HG03066 (cell line): ENCODE data around the gene DNAH7.
"Not testable (repeated sequence)": the region's sequence is repeated elsewhere in the genome, so short reads cannot be mapped to it uniquely, and the experiment has no call there.

Source experiments
- ATAC-seq: cut with Tn5 transposase; IDR thresholded peaks from one replicate; pipeline ENCODE4 v1.9.1; 2021; ENCODE audit warnings: low read depth; ENCODE audit not compliant: unreplicated experiment

DNAH7 gene

DNA sequence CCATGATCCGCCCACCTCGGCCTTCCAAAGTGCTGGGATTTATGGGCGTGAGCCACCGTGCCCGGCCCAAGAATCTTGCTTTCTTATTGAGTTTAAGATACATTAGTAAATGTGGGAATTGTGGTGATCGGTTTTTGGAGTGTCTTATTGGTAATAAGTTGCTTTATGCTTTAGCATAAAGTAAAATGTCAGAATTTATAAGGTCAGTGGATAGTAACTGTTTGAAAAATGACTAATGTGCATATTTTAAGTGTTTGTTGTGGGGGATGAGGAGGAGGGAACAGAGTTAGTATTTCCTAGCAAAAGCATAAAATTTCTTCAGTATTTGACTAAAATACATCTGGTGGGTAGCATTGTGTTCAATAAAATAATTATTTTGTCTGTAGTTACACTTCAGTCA, 334.2 kb downstream of the DNAH7 start:
- ATAC-seq: no peak

- ATAC-seq: no peak
Observed at GRCh38 chr2:195733831-195734230, 334.8 kb downstream of the DNAH7 start.

GRCh38 chr2:195732574-195732973, 336.1 kb downstream of the DNAH7 start:
- no peak for ATAC-seq

DNA sequence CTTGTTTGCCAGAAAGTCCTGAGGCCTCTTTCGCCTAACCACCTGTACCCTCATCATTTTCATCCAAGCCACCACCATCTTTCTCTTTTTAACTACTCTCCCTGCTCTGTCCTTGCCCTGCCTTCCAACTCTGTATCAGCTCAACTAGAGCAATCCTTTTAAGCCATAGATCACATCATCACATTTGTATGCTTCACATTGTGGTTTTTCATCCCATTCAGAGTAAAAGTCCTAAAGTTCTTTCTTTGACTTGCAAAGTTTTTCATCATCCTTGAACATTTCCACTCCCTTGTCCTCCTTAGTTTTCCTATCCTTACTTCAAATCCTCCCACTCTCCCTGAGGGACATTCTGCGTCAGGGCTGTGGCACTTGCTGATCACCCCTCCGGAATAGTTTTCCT, 337.7 kb downstream of the DNAH7 start:
- no peak for ATAC-seq

DNA sequence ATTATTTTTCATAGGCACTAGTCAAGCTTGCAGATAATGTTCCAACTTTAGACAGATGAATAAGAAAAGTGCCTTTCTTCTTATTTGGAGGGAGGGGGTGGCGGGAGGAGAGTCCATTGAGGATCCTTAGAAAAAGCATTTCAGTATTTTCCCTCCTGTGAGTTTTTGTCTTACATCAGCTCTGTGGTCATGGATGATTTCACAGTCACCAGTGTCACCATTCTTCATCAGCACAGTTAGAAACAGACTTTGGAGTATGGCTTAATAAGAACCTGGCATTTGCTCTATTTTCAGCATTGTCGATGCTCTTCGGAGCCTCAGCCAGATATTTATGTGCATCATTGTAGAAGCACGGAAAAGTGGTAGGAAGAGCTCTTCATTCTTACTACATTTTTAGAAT, 341.5 kb downstream of the DNAH7 start:
- ATAC-seq: no peak

DNA sequence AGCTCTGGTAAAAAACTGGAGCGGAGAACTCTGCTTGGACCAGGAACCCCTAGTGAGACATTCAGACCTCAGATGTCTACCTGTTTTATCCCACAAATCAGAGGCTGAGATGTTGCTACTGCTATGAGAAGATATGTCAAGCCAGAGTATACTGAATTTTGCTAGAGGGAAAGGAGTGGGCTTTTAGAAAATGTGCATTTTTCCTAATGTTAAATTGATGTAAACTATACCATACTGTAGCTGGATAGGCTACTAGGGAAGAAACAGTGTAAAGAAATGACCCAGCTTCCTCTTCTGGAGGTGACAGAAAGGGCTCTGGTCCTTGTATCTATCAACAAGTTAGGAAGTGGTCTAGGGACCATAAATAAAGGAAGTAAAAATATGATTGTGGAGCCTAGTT, 346.6 kb downstream of the DNAH7 start:
- ATAC-seq: no peak

DNA sequence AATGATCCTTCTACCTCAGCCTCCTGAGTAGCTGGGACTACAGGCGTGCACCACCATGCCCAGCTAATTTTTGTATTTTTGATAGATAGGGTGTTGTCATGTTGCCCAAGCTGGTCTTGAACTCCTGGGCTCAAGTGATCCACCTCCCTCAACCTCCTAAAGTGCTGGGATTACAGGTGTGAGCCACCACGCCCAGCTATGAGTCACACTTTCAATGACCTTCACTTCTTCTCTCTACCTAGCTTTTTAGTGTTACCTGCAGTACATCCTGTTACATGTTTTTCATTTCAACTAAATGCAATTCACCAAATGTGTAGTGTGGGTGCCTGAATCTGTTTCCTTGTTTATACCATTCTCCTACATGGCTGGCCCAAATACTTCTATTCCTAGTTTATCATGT, 347.6 kb downstream of the DNAH7 start:
- no peak for ATAC-seq

- ATAC-seq: no peak
Observed at GRCh38 chr2:195716466-195716865, 352.2 kb downstream of the DNAH7 start.

GRCh38 chr2:195711478-195711877, 357.2 kb downstream of the DNAH7 start:
- ATAC-seq: peak; percentile 70

DNA sequence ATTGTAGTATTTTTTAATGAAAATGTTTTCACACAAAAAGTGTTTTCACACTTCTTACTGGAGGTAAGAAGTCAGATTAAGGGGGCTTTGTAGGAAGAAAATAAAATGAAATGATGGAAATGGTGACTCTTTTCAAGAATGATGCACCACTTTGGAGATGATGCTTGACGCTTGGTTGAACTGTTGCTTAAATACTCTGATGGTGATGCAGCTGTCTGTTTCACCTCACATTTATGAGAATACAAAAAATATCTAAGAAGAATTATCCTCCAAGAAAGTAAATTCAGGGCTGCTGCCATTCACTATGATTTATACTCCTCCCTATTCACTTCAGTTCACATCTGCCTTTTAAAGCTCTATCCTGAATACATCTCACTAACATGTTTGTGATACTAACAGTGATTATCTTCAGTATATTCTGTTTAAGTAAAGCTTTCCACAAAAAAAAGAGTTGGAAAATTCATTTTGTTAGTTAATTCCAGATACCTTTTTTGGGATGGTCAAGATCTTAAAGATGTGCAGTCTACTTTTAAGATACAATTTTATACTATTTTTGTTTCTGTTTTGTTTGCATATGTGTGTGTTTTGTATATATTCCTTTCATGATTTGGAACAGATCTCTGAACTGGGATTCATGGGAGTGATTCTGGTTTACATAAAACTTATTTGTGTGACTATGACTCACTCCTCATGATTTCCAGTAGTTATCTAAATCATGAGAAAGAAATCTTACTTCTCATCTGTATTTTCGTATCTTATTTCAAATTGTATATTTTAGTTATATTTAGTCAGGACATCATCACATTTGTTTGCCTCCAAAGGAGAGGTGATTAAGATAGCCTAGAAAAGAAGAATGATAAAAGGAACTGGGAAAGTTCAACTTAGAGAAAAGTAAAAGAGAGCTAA, 358.5 kb downstream of the DNAH7 start:
- no peak for ATAC-seq

GRCh38 chr2:195706161-195706900, 362.3 kb downstream of the DNAH7 start:
- no peak for ATAC-seq

DNA sequence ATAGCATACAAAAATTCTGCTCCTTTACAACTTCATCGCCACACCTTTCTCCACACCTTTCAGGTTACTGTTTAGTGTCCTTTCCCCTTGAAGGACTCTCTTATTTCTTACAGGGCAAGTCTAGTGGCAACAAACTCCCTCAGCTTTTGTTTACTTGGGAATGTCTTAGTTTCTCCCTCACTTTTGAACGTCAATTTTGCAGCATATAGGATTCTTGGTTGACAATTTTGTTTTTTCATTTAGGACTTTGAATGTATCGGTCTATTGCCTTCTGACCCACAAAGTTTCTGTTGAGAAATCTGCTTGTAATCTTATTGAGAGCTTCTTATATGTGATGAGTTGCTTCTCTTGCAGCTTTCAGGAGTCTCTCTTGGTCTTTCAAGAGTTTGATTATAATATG, 368.2 kb downstream of the DNAH7 start:
- ATAC-seq: no peak

DNA sequence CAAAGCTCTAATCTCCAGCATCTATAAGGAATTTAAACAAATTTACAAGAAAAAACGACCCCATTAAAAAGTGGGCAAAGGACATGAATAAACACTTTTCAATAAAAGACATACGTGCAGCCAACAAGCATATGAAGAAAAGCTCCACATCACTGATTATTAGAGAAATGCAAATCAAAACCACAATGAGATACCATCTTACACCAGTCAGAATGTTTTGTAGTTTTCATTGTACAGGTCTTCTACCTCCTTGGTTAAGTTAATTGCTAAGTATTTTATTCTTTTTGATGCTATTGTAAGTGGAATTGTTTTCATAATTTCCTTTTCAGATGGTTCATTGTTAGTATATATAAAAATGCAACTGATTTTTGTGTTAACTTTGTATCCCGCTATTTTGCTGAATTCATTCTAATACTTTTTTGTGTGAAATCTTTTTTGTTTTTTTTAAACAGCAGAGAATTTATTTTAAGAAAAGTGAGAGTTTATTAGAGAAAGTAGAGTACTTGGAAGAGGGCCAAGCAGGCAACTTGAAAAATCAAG, 370.9 kb downstream of the DNAH7 start:
- no peak for ATAC-seq

GRCh38 chr2:195696012-195696411, 372.6 kb downstream of the DNAH7 start:
- ATAC-seq: no peak

GRCh38 chr2:195695002-195695631, 373.5 kb downstream of the DNAH7 start:
- ATAC-seq: no peak

DNA sequence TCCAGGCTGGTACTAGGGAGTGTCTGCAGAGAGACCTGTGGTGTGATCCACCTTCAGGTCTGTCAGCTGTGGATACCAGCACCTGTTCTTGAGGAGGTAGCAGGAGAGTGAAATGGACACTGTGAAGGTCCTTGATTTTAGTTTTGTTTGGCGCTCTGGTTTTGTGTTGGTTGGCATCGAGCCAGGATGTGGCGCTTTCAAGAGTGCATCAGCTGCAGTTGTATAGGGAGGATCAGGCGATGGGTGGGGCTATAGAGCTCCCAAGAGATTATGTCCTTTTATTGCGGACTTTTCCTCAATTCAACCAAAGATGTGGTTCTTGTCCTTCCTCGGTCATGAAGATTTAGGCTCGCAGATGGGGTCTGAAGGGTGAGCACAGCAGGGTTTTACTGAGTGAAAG, 374.1 kb downstream of the DNAH7 start:
- no peak for ATAC-seq

DNA sequence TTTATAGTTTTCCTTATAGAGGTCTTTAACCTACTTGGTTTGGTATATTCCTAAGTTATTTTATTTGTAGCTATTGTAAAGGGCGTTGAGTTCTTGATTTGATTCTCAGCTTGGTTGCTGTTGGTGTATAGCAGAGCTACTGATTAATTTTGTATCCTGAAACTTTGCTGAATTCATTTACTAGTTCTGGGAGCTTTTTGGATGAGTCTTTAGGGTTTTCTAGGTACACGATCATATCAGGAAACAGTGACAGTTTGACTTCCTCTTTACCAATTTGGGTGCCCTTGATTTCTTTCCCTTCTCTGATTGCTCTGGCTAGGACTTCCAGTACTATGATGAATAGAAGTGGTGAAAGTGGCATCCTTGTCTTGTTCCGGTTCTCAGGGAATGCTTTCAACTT, 376.1 kb downstream of the DNAH7 start:
- not testable (repeated sequence) for ATAC-seq
